SH-SY5Y (cell line): ENCODE measurements around the gene TMEM250.

Experiments used
- GATA2 ChIP-seq: IDR thresholded peaks from 2 replicates; pipeline ENCODE4 v1.6.1; 2011; ENCODE audit warnings: mild to moderate bottlenecking, low read depth, low read length
- GATA3 ChIP-seq: IDR thresholded peaks from 2 replicates; pipeline ENCODE4 v1.6.1; 2011; ENCODE audit warnings: low read depth, mild to moderate bottlenecking, low read length, moderate library complexity

Gene TMEM250

DNA sequence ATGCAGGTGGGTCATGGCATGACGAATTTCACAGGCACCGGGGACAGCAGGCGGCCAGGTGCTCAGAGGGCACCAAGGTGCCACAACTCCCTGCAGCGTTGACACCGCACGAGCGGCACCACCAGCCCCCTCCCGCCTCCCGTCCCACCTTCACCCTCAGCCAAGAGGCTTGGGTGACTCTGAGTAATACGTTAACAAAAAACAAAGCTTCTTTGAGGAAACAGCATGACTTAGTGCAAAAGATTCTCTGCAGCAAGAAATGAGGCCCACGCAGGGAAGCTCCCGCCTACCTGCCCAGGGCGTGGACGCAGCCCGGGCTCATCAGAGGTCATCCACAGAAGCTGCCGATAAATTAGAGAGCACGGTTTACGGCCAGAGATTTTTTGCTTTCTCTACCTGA is 4.1 kb downstream of the TMEM250 start:
- TF ChIP-seq GATA2 (no peak), GATA3 (no peak)

DNA sequence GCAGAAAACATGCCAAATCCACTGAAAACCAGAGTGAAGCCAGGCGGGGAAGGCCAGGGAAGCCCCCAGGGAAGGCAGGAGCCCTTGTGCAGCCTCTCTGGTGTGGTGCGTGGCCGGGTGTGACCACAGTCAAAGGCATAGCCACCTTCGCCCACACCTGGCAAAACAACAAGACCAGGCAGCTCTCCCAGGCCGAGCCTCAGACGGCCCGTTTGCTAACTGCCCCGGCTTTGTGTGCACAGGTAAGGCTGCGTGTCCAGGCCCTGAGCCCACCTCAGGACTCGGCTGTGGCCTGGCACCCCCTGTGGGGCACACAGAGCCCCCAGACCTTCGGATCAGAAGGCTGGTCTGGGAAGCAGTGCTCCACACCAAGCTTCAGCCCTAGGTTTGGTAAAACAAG is 6.1 kb downstream of the TMEM250 start:
- no peak for TF ChIP-seq GATA3
- no peak for TF ChIP-seq GATA2

DNA sequence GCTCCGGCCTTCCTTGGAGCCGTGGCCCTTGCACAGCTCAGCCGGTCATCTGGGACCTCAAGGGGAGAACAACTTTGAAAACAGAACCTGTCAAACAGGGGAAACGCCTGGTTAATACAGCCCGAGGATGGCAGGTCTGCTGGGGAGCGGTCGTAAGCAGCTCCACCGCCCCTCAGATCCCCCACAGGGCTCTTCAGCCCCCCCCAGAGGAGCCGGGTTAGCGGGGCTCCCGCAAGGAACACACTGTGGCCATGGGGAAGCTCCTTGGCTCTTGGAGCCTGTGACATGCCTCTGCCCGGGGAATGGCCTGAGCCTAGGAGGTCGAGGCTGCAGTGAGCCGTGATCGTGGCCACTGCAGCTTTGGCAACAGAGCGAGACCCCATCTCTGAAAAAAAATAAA is 6.8 kb downstream of the TMEM250 start:
- no peak for TF ChIP-seq GATA2
- TF ChIP-seq GATA3 = no peak

DNA sequence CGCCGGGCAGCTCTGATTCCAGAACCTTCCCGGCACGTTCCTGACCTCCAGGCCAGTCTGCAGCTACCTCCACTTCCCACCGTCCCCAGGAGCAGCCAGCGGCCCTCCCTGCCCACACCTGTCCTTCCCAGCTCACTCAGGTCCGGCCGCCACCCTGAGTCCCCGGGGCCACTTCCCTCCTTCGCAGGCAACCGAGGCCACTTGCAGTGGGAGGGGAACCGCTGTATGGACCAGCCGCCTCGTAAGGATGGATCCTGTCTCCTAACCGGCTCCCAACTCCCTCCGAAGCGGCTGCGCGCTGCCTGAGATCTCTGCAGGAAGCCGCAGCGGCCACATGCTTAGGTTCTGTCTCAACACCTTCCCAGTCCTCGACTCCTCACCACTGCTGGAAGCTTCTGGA is 7.5 kb downstream of the TMEM250 start:
- no peak for TF ChIP-seq GATA2
- no peak for TF ChIP-seq GATA3

DNA sequence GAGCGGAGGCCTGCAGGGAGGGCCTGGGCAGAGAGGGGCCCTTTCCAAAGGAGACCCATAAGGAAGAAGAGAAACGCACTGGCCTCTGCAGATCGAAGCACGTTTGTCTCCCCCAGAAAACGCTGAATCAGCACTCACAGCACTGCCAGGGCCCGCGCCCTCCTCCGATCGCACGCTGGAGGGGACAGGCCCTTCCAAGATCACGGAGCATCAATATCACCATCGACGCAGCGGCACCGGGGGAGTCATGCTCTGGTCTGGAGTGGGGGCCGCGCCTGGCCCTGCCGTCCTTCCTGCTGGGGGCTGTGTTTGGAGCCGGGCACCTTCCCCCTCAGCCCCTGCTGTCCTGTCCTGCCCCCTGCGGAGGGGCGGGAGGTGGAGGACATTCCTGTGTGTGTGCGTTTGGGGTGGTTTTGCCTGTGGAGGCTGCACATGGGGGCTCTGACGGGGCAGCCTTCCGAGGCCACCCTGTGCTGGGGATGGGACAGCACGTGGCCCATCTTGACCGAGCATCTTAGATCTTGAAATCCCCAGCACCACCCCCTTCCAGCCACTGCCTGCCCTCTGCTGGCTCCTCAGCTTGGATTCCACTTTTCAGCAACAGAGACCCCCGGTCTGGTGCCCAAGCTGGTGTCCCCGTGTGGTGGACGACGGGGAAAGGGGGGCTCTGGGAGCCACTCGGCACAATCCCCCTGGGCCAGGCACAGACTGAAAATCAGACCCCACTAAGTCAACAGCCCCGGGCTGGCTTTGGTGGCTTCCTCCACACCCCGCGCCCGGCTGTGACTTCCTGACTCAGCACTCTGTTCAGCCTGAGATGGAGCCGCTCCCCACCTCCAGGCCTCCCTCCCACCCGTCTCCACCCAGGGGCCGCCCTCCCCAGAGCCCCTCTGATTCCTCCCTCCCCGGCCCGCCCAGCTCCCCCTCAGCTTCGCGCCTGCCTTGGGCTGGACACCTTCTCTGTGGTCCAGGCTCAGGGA is 8.3 kb downstream of the TMEM250 start:
- TF ChIP-seq GATA2 (no peak), GATA3 (no peak)

DNA sequence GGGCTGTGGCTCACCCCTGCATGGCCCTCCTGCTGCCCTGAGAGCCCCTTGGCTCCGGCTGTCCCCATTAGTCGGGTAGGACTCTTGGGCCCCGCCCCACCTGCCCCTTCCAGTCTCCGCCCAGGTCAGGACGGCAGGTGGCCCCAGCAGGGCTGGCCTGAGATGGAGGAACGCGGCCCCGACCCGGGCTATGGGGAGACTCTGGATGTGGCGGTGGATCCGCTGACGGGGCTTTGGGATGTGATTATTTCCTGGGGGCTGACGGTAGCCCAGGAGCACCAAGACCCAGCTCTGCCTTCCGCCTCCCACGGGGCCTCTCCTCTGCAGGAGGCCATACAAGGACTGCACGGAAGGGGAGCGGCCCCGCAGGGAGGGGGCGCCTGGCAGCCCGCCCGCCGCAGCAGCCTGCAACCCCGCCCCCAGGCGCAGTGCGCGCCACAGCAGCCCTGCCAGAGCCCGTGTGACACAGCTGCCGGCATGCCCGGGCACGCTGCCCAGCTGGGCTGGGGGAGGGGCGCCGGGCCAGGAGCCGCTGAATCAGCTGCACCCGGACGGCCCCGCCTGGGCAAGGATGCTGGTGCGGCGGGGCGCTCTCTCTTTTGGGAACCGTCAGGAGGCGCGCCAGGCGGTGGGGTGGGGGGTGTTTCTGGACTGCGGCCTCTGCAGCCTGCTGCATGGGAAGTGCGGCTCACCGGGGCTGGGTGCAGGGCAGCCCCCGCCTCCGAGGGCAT is 9.2 kb downstream of the TMEM250 start:
- TF ChIP-seq GATA3 (no peak), GATA2 (no peak)

DNA sequence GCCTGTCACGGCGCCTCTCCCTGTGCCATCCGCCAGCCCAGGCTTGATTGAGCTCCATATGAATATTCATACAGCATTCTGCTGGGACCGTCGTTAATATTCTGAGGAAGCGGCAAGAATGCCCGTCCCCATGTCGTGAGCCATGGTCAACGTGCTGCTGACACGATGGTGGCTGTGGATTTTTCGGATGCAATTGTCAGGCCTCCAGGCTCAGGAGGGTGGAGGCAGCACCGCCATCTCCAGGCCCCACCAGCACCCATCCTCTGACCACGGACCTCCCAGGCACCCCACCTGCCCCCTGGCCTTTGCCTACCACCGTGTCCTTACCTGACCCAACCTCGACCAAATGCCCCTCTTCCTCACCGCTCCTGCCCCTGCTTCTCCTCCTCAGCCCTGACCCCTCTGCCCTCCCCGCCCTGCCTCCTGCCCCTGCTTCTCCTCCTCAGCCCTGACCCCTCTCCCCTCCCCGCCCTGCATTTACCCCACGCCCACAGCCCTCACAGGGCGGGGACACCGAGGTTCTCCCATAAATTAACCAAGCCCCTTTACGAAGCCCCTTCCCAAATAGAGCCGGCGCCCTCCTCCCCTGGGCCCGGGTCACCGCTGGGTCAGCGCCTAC is 9.9 kb downstream of the TMEM250 start:
- TF ChIP-seq GATA2 (no peak), GATA3 (no peak)

DNA sequence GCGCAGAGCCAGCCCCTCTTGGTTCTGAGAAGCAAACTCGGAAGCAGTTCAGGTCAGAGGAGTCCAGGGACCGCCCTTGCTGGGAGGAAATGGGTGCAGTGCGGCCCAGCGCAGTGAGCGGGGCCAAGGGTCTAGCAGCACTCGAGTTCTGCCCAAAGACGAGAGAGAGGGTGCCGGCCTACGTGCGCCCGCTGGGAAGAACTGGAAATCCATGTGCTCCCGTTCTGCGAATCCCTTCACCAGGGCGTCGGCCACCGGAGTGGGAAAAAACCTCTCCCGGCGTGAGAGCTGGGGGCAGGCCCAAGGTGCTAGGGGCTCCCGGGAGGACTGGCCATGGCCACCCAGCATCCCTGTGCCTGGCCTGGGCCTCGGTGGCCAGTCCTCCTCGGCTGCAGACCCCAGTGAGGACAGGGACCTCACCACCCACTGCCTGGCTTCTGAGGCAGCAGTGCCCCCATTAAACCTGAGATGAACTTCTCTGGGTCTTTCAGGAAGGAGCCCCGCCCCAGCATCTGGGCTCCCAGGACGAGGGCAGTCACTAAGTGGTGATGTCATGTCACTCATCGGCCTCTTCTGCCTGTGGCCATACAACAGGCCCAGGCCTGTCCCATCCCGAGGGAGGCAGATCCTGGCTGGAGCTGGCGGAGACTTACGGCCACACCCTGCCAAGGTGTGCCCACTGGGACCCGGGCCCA is 10.6 kb downstream of the TMEM250 start:
- no peak for TF ChIP-seq GATA2
- TF ChIP-seq GATA3 = no peak

DNA sequence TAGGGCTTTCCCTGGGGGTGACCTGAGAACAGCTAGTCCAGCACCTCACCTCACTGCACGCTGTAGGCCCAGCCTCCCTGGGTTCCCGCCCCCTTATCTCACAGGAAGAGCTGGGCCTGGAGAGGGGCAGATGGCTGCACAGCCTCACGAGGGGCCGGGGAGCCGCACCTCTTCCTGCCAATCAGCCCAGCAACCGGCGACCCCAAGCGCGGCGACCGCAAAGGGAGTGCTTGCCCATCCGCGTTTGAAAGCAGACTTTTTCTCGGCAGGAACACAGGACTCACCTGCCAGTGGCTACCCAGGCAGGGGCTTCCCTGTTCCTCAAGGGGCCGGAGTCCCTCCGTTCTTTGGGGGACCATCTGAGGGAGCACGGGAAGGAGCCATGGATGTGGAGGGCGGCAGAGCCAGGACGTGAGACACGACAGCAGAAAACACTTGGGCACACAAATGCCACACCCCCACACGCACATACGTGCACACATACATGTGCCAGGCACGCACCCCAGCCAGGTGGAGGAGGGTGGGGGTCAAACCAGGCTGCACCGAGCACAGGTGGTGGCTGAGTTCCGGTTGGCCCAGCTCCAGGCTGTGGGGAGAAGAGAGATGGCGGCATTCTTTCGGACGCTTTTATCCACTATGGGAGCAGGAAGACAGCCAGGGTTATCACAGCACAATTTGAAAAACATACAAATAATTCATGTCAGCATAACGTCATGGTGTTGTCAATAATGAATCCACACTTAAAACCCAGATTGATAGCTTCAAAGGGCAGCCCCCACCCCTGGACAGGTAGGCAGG is 11.3 kb downstream of the TMEM250 start:
- TF ChIP-seq GATA2 (no peak), GATA3 (no peak)

DNA sequence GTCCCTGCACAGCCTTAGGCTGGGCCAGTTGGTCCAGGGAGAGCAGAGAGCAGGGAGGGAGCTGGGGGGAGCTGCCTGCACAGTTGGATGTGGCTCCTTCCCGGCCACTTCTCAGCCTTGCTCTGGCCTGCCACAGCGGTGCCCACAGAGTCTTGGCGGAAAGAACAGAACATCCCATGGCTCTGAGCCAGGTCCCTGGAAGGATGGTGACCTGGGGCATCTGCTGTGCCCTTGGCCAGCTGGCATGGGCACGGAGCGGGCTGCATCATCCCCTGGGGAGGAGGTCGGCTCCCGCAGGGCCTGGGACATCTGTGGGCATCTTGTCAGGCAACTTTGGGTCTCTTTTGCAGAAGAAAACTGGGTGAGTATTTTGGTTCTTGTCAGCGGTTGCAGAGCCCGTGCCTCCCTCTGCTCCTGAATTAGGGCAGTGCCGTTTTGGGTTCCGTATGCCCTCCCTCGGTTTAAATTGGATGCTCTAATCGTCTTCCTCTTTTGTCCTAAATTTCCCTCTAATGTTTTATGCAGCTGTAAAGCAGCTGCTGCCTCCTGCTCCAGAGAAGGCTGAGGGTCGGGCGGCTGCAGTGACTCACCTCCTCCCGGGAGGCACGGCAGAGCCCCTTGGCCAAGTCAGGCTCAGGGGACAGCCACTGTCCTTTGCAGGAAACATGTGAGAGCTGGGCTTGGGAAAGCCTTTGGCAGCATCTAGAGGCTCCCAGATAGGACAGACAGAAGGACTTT is 13.1 kb downstream of the TMEM250 start:
- no peak for TF ChIP-seq GATA2
- no peak for TF ChIP-seq GATA3

DNA sequence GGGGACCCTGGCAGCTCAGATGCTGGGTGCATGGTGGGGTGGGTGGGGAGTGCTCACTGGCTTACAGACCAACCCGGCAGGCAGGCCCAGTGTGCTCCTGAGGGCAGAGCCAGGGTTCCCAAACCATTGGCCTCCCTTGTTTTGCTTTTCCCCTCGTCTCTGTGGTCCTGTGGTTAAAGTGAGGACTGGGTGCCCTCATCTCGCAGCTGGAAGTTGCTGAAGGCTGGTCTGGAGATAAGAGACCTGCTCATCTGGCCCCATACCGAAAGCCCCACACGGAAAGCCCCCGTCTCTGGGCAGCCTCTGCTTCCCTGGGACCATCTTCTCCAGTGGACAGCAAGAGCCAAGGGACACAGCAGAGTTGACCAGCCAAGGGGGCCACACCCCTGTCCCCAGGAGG is 13.8 kb downstream of the TMEM250 start:
- no peak for TF ChIP-seq GATA3
- no peak for TF ChIP-seq GATA2

DNA sequence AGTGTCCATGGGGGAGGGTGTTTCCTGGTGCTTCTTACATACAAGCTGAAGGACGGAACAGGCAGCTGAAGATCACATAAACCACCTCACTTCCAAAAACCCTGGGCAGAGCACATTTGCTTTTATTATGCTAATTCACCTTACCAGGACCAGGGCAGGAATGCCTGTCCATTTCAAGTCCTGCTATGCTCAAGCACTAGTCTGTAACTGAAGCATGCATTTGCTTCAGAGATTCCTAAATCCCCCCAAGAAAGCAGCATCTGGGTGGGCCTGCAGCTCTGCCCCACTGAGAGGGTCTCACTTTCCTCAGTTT is 14.2 kb downstream of the TMEM250 start:
- TF ChIP-seq GATA3 = no peak
- no peak for TF ChIP-seq GATA2
